OCI-LY7 (cell line): ENCODE measurements around the gene C22orf23.

Experiments used
- CTCF ChIP-seq: fragments of 200-600 bp; sonication (generic); conservative IDR thresholded peaks from 2 replicates; pipeline ENCODE4 v1.5.1; 2014; ENCODE audit warnings: mild to moderate bottlenecking, antibody characterized with exemption, low read length, moderate library complexity, mixed read lengths
- EZH2phosphoT487 ChIP-seq: fragments of 200-600 bp; sonication (generic); IDR thresholded peaks from 2 replicates; pipeline ENCODE4 v1.6.1; 2018; ENCODE audit warnings: low read depth, borderline replicate concordance, mild to moderate bottlenecking, mixed run types, antibody characterized with exemption, low read length, moderate library complexity, mixed read lengths

GRCh38 chr22:37933711-37934376, 19.6 kb downstream of the C22orf23 start:
- TF ChIP-seq CTCF: peak; percentile 94
- no peak for TF ChIP-seq EZH2phosphoT487
